Measurements from ENCODE around the gene SSB.
"Not testable (repeated sequence)": the region's sequence is repeated elsewhere in the genome, so short reads cannot be mapped to it uniquely, and the experiment has no call there.

Gene SSB

GRCh38 chr2:169798718-169799592, at the start of gene SSB:
Gene SSB (plus strand): TSS chr2:169798871. CDS start chr2:169800961, 2,090 bp downstream.
- ATAC-seq (peak; percentile 97), DNase-seq (ENCODE audit: low spot score in 2 of 2) (peak; percentile 79 to 93)
- H3K4me1 Mint-ChIP-seq, result peaks cover 17% of the 10 kb centered on the region
- H3K27ac Mint-ChIP-seq, result peak within 1 kb of the TSS; percentile 95
- no peaks in the 10 kb centered on the region for H3K9me3 Mint-ChIP-seq
- H3K36me3 Mint-ChIP-seq, result peaks cover 56% of the 10 kb centered on the region
- H3K4me3 Mint-ChIP-seq, result peak within 1 kb of the TSS; percentile 83

GRCh38 chr2:169752752-169753151, 45.9 kb upstream of the SSB start:
- no peak overlapping the region for H3K4me3 Mint-ChIP-seq
- no peaks in the 10 kb centered on the region for H3K9me3 Mint-ChIP-seq
- peaks cover 7% of the 10 kb centered on the region for H3K36me3 Mint-ChIP-seq
- no peak for DNase-seq (ENCODE audit: low spot score in 2 of 2)
- no peak for ATAC-seq
- H3K27ac Mint-ChIP-seq, result no peak overlapping the region
- no peaks in the 10 kb centered on the region for H3K4me1 Mint-ChIP-seq

GRCh38 chr2:169755083-169755870, 43.4 kb upstream of the SSB start:
- H3K4me3 Mint-ChIP-seq, result no peak overlapping the region
- peaks cover 2% of the 10 kb centered on the region for H3K4me1 Mint-ChIP-seq
- no peaks in the 10 kb centered on the region for H3K9me3 Mint-ChIP-seq
- H3K36me3 Mint-ChIP-seq, result no peaks in the 10 kb centered on the region
- DNase-seq (ENCODE audit: low spot score in 2 of 2), result no peak
- no peak overlapping the region for H3K27ac Mint-ChIP-seq
- ATAC-seq, result no peak

- Mint-ChIP-seq H3K9me3 (no peaks in the 10 kb centered on the region), H3K27ac (no peak overlapping the region), H3K4me1 (peaks cover 6% of the 10 kb centered on the region), H3K36me3 (no peaks in the 10 kb centered on the region), H3K4me3 (no peak overlapping the region)
- ATAC-seq, result no peak
- no peak for DNase-seq (ENCODE audit: low spot score in 2 of 2)
Observed at GRCh38 chr2:169756342-169756741, 42.3 kb upstream of the SSB start.

- DNase-seq (ENCODE audit: low spot score in 2 of 2), result no peak
- H3K4me3 Mint-ChIP-seq, result no peak overlapping the region
- no peak overlapping the region for H3K27ac Mint-ChIP-seq
- no peaks in the 10 kb centered on the region for H3K36me3 Mint-ChIP-seq
- ATAC-seq, result no peak
- peaks cover 16% of the 10 kb centered on the region for H3K4me1 Mint-ChIP-seq
- H3K9me3 Mint-ChIP-seq, result no peaks in the 10 kb centered on the region
Observed at GRCh38 chr2:169757356-169757755, 41.3 kb upstream of the SSB start.

GRCh38 chr2:169757778-169758177, 40.9 kb upstream of the SSB start:
- no peak for DNase-seq (ENCODE audit: low spot score in 2 of 2)
- Mint-ChIP-seq H3K4me3 (no peak overlapping the region), H3K27ac (no peak overlapping the region), H3K36me3 (no peaks in the 10 kb centered on the region), H3K9me3 (no peaks in the 10 kb centered on the region), H3K4me1 (peaks cover 20% of the 10 kb centered on the region)
- no peak for ATAC-seq

- H3K27ac Mint-ChIP-seq, result no peak overlapping the region
- DNase-seq (ENCODE audit: low spot score in 2 of 2) (no peak), ATAC-seq (no peak)
- no peaks in the 10 kb centered on the region for H3K36me3 Mint-ChIP-seq
- no peaks in the 10 kb centered on the region for H3K9me3 Mint-ChIP-seq
- H3K4me3 Mint-ChIP-seq, result no peak overlapping the region
- H3K4me1 Mint-ChIP-seq, result peaks cover 20% of the 10 kb centered on the region
Observed at GRCh38 chr2:169759987-169760386, 38.7 kb upstream of the SSB start.

GRCh38 chr2:169760798-169761197, 37.9 kb upstream of the SSB start:
- not testable (repeated sequence) for ATAC-seq, H3K27ac Mint-ChIP-seq, H3K36me3 Mint-ChIP-seq, H3K9me3 Mint-ChIP-seq, H3K4me3 Mint-ChIP-seq
- DNase-seq (ENCODE audit: low spot score in 2 of 2), result peak in 1 of 2 donors; percentile 22
- peaks cover 20% of the 10 kb centered on the region for H3K4me1 Mint-ChIP-seq

- Mint-ChIP-seq H3K36me3 (no peaks in the 10 kb centered on the region), H3K27ac (no peak overlapping the region), H3K4me1 (peaks cover 20% of the 10 kb centered on the region), H3K9me3 (no peaks in the 10 kb centered on the region), H3K4me3 (no peak overlapping the region)
- ATAC-seq (no peak), DNase-seq (ENCODE audit: low spot score in 2 of 2) (peak in 1 of 2 donors; percentile 41)
Observed at GRCh38 chr2:169761251-169761969, 37.3 kb upstream of the SSB start.

- Mint-ChIP-seq H3K4me1 (peaks cover 20% of the 10 kb centered on the region), H3K27ac (no peak overlapping the region), H3K36me3 (no peaks in the 10 kb centered on the region)
Observed at GRCh38 chr2:169761970-169762292, 36.7 kb upstream of the SSB start.

GRCh38 chr2:169765523-169765922, 33.1 kb upstream of the SSB start:
- no peak for DNase-seq (ENCODE audit: low spot score in 2 of 2)
- no peak for ATAC-seq
- no peaks in the 10 kb centered on the region for H3K9me3 Mint-ChIP-seq
- H3K4me3 Mint-ChIP-seq, result no peak overlapping the region
- H3K27ac Mint-ChIP-seq, result no peak overlapping the region
- peaks cover 24% of the 10 kb centered on the region for H3K4me1 Mint-ChIP-seq
- no peaks in the 10 kb centered on the region for H3K36me3 Mint-ChIP-seq

More at GRCh38 chr2:169761970-169762292, 36.7 kb upstream of the SSB start:
- no peaks in the 10 kb centered on the region for H3K9me3 Mint-ChIP-seq
- H3K4me3 Mint-ChIP-seq, result no peak overlapping the region
- DNase-seq (ENCODE audit: low spot score in 2 of 2) (no peak), ATAC-seq (peak; percentile 68)

GRCh38 chr2:169767243-169767888, 31.3 kb upstream of the SSB start:
- peak; percentile 30 to 78 for DNase-seq (ENCODE audit: low spot score in 2 of 2)
- Mint-ChIP-seq H3K4me3 (peak overlapping the region; percentile 69), H3K36me3 (no peaks in the 10 kb centered on the region), H3K27ac (no peak overlapping the region), H3K4me1 (peaks cover 13% of the 10 kb centered on the region), H3K9me3 (no peaks in the 10 kb centered on the region)
- peak; percentile 63 for ATAC-seq

GRCh38 chr2:169768262-169768995, 30.2 kb upstream of the SSB start:
- DNase-seq (ENCODE audit: low spot score in 2 of 2), result peak; percentile 8 to 60
- peak overlapping the region; percentile 69 for H3K4me3 Mint-ChIP-seq
- peak; percentile 72 for ATAC-seq
- H3K36me3 Mint-ChIP-seq, result no peaks in the 10 kb centered on the region
- H3K4me1 Mint-ChIP-seq, result peaks cover 9% of the 10 kb centered on the region
- H3K27ac Mint-ChIP-seq, result no peak overlapping the region
- no peaks in the 10 kb centered on the region for H3K9me3 Mint-ChIP-seq

GRCh38 chr2:169771021-169771420, 27.6 kb upstream of the SSB start:
- Mint-ChIP-seq H3K27ac (peak overlapping the region; percentile 11), H3K36me3 (no peaks in the 10 kb centered on the region), H3K9me3 (no peaks in the 10 kb centered on the region), H3K4me1 (peaks cover 9% of the 10 kb centered on the region), H3K4me3 (no peak overlapping the region)
- ATAC-seq (no peak), DNase-seq (ENCODE audit: low spot score in 2 of 2) (no peak)

All from stimulated activated effector memory CD8-positive, alpha-beta T cell treated with anti-CD3 and anti-CD28 coated beads, Interleukin-12 subunit alpha, Interleukin-12 subunit beta, amount 100 ng/mL, for 72 hours (primary cell).